Sigmoid colon (tissue), 4 donors: ENCODE results near the gene TXN.

Source experiments
- EP300 ChIP-seq, 4 donors: sonication (generic); formaldehyde crosslinking; IDR thresholded peaks; one replicate each; pipeline ENCODE4 v1.6.1; 2017; ENCODE audit warnings: antibody characterized with exemption in 4 of 4
- TF ChIP-seq, protein P1 (sequence below), 4 experiments: fragments of 450-650 bp in 3 of 4; fragments of 200-600 bp in 1 of 4; IDR thresholded peaks; one replicate each; pipeline ENCODE4 v1.5.1; 2016 to 2019; ENCODE audit warnings: antibody characterized with exemption in 4 of 4, mild to moderate bottlenecking in 3 of 4, moderate library complexity in 2 of 4

DNA sequence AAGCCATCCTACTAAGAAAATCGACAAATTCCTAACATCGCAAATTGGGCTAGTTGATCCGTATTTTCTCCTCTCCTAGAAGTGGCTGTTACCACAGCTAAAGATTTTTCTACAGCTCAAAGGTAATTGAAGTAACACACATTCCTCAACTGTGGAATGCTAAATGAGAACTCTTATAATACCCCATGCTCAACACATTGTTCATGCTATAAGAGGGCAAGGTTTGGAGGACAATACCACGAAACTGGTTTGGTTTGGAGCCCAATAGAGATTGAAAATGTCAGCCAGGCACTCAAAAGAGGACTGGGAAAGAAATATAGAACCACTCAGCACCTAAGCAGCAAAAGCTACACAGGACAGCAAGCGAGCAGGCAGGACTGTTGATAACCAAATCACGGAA is 10.1 kb downstream of the TXN start:
- no peak for TF ChIP-seq EP300 (IDR thresholded peaks at IDR 0.05)
- TF ChIP-seq, protein P1, sequence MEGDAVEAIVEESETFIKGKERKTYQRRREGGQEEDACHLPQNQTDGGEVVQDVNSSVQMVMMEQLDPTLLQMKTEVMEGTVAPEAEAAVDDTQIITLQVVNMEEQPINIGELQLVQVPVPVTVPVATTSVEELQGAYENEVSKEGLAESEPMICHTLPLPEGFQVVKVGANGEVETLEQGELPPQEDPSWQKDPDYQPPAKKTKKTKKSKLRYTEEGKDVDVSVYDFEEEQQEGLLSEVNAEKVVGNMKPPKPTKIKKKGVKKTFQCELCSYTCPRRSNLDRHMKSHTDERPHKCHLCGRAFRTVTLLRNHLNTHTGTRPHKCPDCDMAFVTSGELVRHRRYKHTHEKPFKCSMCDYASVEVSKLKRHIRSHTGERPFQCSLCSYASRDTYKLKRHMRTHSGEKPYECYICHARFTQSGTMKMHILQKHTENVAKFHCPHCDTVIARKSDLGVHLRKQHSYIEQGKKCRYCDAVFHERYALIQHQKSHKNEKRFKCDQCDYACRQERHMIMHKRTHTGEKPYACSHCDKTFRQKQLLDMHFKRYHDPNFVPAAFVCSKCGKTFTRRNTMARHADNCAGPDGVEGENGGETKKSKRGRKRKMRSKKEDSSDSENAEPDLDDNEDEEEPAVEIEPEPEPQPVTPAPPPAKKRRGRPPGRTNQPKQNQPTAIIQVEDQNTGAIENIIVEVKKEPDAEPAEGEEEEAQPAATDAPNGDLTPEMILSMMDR (IDR thresholded peaks at IDR 0.05): no peak
